ENCODE measurements around the gene F9. TPM values are rescaled to one million over a fixed set of nuclear protein-coding genes. Genes with fewer than 3 reads are reported as not detected.
"Not testable (repeated sequence)": the region's sequence is repeated elsewhere in the genome, so short reads cannot be mapped to it uniquely, and the experiment has no call there.

Gene F9
- total RNA-seq (2014; rRNA removed; shearing (Covaris generic)): not detected in 2 replicates

- DNase-seq (ENCODE audit: low read depth): no peak
Observed at GRCh38 chrX:139530550-139530949, at the start of gene F9. Gene F9, plus strand, starts transcription at chrX:139530739. Its CDS starts 26 bp downstream, at chrX:139530765.

GRCh38 chrX:139483699-139484098 is 46.8 kb upstream of the F9 start:
- DNase-seq (ENCODE audit: low read depth): no peak

GRCh38 chrX:139484591-139484990 is 45.9 kb upstream of the F9 start:
- DNase-seq (ENCODE audit: low read depth): no peak

- DNase-seq (ENCODE audit: low read depth): no peak
Observed at GRCh38 chrX:139495324-139495723, 35.2 kb upstream of the F9 start.

GRCh38 chrX:139506333-139506732 is 24.2 kb upstream of the F9 start:
- no peak for DNase-seq (ENCODE audit: low read depth)

GRCh38 chrX:139508099-139508498 is 22.4 kb upstream of the F9 start:
- DNase-seq (ENCODE audit: low read depth): no peak

- DNase-seq (ENCODE audit: low read depth): no peak
Observed at GRCh38 chrX:139518475-139518874, 12.1 kb upstream of the F9 start.

GRCh38 chrX:139528829-139529228 is 1.7 kb upstream of the F9 start:
- not testable (repeated sequence) for DNase-seq (ENCODE audit: low read depth)

- no peak for DNase-seq (ENCODE audit: low read depth)
Observed at GRCh38 chrX:139532834-139533233, 2.3 kb downstream of the F9 start.

GRCh38 chrX:139533444-139533843 is 2.9 kb downstream of the F9 start:
- DNase-seq (ENCODE audit: low read depth): no peak

GRCh38 chrX:139538907-139539790 is 8.6 kb downstream of the F9 start:
- DNase-seq (ENCODE audit: low read depth): no peak

- DNase-seq (ENCODE audit: low read depth): no peak
Observed at GRCh38 chrX:139542652-139543051, 12.1 kb downstream of the F9 start.

GRCh38 chrX:139543920-139544319 is 13.4 kb downstream of the F9 start:
- no peak for DNase-seq (ENCODE audit: low read depth)

- no peak for DNase-seq (ENCODE audit: low read depth)
Observed at GRCh38 chrX:139544591-139544990, 14.1 kb downstream of the F9 start.

GRCh38 chrX:139554376-139554775 is 23.8 kb downstream of the F9 start:
- DNase-seq (ENCODE audit: low read depth): no peak

GRCh38 chrX:139554991-139555675 is 24.6 kb downstream of the F9 start:
- no peak for DNase-seq (ENCODE audit: low read depth)

- DNase-seq (ENCODE audit: low read depth): peak; percentile 44
Observed at GRCh38 chrX:139559383-139560042, 29.0 kb downstream of the F9 start.

- DNase-seq (ENCODE audit: low read depth): no peak
Observed at GRCh38 chrX:139560221-139560620, 29.7 kb downstream of the F9 start.

- DNase-seq (ENCODE audit: low read depth): peak; percentile 1
Observed at GRCh38 chrX:139563251-139563650, 32.7 kb downstream of the F9 start.

GRCh38 chrX:139566981-139567380 is 36.4 kb downstream of the F9 start:
- no peak for DNase-seq (ENCODE audit: low read depth)

- no peak for DNase-seq (ENCODE audit: low read depth)
Observed at GRCh38 chrX:139581068-139581467, 50.5 kb downstream of the F9 start.

GRCh38 chrX:139585613-139586012 is 55.1 kb downstream of the F9 start:
- no peak for DNase-seq (ENCODE audit: low read depth)

GRCh38 chrX:139596068-139596467 is 65.5 kb downstream of the F9 start:
- no peak for DNase-seq (ENCODE audit: low read depth)
